ENCODE results near the gene ABCB7.
"Not testable (repeated sequence)": the region's sequence is repeated elsewhere in the genome, so short reads cannot be mapped to it uniquely, and the experiment has no call there.

The ABCB7 gene

GRCh38 chrX:75044142-75044541 is 111.9 kb downstream of the ABCB7 start:
- H3K27me3 Mint-ChIP-seq; H3K36me3 Mint-ChIP-seq; H3K4me3 Mint-ChIP-seq; H3K9me3 Mint-ChIP-seq (ENCODE audit: low read depth); H3K27ac Mint-ChIP-seq; H3K4me1 Mint-ChIP-seq (ENCODE audit: low read depth): not testable (repeated sequence)

GRCh38 chrX:75038925-75039324 is 117.2 kb downstream of the ABCB7 start:
- Mint-ChIP-seq H3K4me3 (no peak overlapping the region), H3K9me3 (ENCODE audit: low read depth) (no peaks in the 10 kb centered on the region), H3K36me3 (no peaks in the 10 kb centered on the region), H3K27ac (no peak overlapping the region), H3K4me1 (ENCODE audit: low read depth) (no peaks in the 10 kb centered on the region), H3K27me3 (no peaks in the 10 kb centered on the region)

Measured in activated naive CD8-positive, alpha-beta T cell (primary cell).